Heart left ventricle (tissue), 13 donors: ENCODE data around the gene RPL32.

Experiments
- CTCF ChIP-seq, 12 donors: fragments of 200-600 bp; sonication (generic) in 4 of 12; IDR thresholded peaks; one replicate each; pipeline versions ENCODE4 v1.5.0 to v1.8.0; 2018 to 2022; ENCODE audit warnings: antibody characterized with exemption in 12 of 12, mild to moderate bottlenecking in 5 of 12
- POLR2A ChIP-seq, 2 donors: fragments of 450-650 bp; IDR thresholded peaks; one replicate each; pipeline ENCODE4 v1.6.1; 2017; ENCODE audit warnings: antibody characterized with exemption in 2 of 2, mild to moderate bottlenecking in 2 of 2, moderate library complexity in 2 of 2
- donor health status: ischemic (EF 13 %, LVEDD 7.1; RV severe dilation, severe dysfunction).
- donor health status: DM: no; HTN: yes; CAD: no.
- donor health status: DM: no; HTN: no; CAD: no.
- donor health status: ischemic (EF 25% LVEDD 6.9; RV normal size, moderate dysfunction).
- donor health status: ischemic (EF 25% LVEDD 5.7; RV mildly dilated, moderate dysfunction).
- donor health status: ischemic (EF 35%, LVEDD 5.7; RV mildly dilated, moderate dysfunction).
- donor health status: nonischemic (EF 11% LVEDD 7.7; RV severe dilation, severe dysfunction).
- donor health status: DM: yes; HTN: yes; CAD: no.
- donor health status: PGD.
- donor health status: ischemic (EF 29% LVEDD 5.4; RV normal size, mild dysfunction).
- donor health status: nonischemic (EF 23%, LVEDD 6.1; RV moderate dilation, normal function).

DNA sequence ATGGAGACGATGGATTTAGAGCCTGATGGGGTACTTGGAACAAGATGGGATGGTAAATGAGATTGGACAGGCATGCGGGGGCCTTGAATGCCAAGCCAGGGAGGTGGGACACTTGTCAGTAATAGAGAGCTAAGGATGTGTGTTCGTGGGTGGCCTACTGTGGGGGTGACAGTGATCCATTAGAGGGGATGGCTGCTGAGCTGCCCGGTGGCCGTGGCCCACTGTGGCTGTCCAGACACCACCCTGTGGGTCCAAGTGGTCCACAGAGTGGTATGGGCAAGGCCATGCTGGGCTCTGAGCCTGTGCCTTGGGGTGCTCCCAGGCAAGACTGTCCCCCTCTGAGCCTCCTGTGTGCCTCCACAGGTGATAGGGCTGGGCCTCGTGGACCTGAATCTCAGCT lies 27.4 kb downstream of the RPL32 start:
- TF ChIP-seq CTCF (IDR thresholded peaks at IDR 0.05), result no peak
- no peak for TF ChIP-seq POLR2A (IDR thresholded peaks at IDR 0.05)
